Stimulated activated CD8-positive, alpha-beta memory T cell treated with anti-CD3 and anti-CD28 coated beads, Interleukin-4, amount 100 ng/mL, for 4 hours (primary cell): ENCODE results near the gene HELZ.

Experiments used
- DNase-seq, 2 donors: peaks; one replicate each; pipeline ENCODE4 v3.0.0-alpha.2; 2020; ENCODE audit warnings: low read depth in 2 of 2, low spot score in 1 of 2

The HELZ gene

DNA sequence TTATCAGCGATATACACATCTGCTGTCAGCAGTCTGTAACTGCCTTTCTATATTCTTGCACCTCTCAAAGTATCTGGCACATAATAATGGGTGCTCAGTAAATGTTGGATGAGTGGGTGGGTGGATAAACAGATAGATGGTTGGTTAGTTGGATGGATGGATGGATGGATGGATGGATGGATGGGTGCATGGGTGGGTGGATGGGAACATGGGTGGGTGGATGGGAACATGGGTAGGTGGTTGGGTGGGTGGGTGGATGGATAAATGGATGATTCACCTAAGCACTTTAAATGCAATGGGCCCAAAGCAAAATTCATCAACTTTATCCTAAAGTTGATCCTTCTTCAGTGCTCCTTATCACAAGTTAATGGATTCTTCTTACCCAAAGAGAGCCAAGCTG lies 48.6 kb downstream of the HELZ start:
- DNase-seq = no peak

- no peak for DNase-seq
These were observed 50.9 kb downstream of the HELZ start for GRCh38 chr17:67194134-67194533.

DNA sequence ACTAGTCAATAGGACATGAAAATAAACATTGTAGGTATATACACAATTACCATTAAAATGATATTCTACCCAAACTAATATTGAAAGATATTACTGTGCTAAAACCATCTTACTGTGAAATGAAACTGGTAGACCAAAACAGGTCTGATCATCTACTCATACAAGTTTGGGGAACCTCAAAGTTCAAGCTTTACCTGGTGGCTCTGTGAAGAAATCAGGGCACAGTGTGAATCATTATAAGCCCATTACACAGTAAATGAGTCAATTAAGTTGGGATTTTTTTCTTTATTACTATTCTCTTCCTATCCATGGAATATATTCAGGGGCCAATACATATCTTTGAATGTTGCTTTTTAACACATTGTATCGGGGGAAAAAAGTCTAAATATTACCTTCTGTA lies 57.1 kb downstream of the HELZ start:
- DNase-seq = no peak

DNA sequence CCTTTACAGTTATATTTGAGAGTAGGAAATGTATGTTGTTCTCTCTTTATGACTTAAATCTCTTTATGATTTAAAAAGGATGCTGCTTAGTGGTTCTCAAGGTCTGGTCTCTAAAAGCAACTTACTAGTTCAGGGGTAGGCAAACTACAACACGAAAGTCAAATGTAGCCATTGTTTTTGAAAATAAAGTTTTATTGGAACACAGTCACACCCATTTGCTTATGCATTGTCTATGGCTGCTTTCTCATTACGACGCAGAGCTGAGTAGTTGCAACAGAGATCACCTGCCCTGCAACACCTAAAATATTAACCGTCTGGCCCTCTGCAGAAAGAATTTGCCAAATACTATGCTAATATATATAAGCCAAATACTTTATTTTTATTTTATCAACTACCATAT lies 58.2 kb downstream of the HELZ start:
- no peak for DNase-seq

DNA sequence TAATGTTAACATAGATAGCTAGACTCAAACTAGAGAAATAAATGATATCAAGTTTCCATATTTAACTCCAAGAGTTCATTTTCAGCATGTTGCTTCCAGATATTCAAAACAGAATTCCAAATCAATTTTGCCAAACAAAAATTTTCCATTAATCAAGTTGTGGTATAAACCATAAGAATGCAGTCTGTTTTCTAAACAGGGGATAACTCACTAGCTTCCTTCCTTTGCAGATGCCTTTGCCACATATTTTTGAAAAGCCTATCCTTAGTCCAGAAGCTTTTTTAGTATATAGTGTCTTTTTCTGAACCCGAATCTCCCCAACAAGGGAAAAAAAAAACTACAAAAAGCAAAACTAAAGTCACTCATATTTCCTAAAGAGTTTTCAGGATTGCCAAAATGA lies 61.5 kb downstream of the HELZ start:
- DNase-seq = no peak

GRCh38 chr17:67181825-67182224 lies 63.2 kb downstream of the HELZ start:
- DNase-seq = no peak

GRCh38 chr17:67180275-67180674 lies 64.7 kb downstream of the HELZ start:
- no peak for DNase-seq

DNA sequence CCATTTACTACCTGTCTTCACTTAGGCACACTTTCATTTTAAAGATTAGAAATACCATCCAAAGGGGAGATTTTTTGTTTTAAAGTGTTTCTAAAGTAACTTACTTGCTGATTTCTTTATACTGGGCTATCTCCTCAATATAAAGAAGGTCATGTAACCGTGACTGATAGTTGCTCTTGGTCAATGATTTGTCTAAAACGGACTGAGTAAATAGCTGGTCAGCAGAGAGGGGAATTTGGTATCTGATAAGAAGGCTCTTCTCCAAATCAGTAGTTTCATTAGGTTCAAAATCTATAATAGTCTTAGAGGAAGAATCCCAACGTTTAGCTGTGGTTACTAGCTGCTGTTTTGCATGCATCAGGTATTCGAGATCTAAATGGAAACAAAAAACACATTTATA lies 66.4 kb downstream of the HELZ start:
- no peak for DNase-seq

DNA sequence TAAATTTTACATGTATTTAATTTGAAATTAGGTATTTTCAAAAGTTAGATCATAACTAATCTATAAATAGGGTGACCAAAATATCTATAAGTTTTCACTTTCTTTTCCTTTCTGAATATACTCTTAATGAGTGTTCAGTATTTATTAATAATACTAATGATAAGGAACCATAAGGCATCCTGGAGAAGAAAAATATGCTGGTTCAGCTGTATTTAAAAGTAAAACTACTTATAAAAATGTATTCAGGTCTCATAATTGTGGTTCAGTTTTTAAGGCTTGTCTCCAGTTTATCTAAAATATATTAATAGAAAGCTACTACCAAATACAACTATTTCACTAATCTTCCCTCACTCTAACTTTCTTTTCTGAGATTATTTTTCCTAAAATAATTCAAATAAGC lies 67.3 kb downstream of the HELZ start:
- DNase-seq = no peak

DNA sequence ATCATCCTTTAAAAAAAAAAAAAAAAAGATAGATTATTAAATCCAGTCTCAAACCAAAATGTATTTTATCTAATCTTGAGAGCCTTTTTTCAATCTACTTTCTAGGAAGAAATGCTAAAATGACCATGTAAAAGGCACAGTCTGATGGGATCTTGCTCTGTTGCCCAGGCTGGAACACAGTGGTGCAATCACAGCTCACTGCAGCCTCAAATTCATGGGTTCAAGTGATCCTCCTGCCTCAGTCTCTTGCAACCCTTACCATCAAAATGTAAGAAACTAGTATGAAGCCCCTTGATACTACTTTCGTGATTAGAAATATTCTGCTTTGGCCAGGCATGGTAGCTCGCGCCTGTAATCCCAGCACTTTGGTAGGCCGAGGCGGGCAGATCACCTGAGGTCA lies 70.8 kb downstream of the HELZ start:
- DNase-seq = no peak

- no peak for DNase-seq
These were observed 73.4 kb downstream of the HELZ start for GRCh38 chr17:67171560-67171959.

- DNase-seq = no peak
These were observed 76.5 kb downstream of the HELZ start for GRCh38 chr17:67168496-67168895.

DNA sequence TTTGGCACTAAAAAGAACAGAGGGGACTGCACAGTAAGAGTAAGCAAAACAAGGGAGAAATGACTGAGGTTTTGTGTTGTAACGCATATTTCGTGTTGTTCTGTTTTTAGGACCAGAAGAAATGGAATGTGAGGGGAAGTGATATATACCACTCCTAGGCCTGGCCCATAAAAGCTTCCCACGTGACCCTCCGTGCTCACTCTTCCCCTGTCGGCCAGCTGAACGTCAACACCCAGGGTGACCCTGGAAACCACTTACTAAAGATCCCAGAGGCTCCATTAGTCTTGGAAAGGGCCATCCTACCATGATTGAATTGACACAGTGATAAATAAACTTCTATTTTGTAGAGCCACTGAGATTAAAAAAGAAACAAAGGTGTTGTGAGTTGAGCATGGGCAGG lies 79.8 kb downstream of the HELZ start:
- DNase-seq = no peak

DNA sequence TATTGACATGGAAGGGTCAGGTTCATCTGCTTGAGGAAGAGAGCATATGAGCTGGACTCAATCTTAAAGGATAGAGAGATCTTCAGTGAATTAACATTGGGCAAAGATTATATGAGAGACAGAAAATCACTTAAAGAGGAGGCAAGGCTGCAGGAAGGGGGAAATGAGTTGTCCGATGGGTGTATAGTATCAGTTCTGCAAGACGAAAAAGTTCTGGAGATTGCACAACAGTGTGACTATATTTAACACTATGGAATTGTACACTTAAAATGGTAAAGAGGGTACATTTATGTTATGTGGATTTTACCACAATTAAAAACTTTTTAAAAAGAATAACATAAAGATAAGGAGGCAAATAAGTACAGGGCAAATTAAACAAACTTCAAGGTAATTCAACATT lies 80.7 kb downstream of the HELZ start:
- DNase-seq = no peak

- no peak for DNase-seq
These were observed 82.2 kb downstream of the HELZ start for GRCh38 chr17:67162771-67163170.

DNA sequence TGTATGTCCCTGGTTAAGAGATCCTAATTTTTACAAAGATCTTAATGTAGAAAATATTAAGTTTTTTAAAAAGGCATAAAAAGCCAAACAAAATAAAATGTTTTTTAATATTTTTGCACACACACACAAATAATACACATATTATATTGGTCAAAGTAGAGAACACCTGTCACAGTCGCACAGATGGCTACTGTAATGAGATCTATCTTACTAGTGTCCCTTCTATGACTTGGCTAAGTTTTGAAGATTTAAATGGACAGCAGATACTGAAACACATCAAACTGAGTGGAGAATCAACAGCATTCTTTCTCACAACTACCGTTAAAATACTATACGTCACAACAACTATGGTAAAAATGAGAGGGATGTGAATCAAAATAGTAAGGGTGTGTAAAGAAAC lies 83.4 kb downstream of the HELZ start:
- no peak for DNase-seq

- no peak for DNase-seq
These were observed 84.2 kb downstream of the HELZ start for GRCh38 chr17:67160791-67161190.

DNA sequence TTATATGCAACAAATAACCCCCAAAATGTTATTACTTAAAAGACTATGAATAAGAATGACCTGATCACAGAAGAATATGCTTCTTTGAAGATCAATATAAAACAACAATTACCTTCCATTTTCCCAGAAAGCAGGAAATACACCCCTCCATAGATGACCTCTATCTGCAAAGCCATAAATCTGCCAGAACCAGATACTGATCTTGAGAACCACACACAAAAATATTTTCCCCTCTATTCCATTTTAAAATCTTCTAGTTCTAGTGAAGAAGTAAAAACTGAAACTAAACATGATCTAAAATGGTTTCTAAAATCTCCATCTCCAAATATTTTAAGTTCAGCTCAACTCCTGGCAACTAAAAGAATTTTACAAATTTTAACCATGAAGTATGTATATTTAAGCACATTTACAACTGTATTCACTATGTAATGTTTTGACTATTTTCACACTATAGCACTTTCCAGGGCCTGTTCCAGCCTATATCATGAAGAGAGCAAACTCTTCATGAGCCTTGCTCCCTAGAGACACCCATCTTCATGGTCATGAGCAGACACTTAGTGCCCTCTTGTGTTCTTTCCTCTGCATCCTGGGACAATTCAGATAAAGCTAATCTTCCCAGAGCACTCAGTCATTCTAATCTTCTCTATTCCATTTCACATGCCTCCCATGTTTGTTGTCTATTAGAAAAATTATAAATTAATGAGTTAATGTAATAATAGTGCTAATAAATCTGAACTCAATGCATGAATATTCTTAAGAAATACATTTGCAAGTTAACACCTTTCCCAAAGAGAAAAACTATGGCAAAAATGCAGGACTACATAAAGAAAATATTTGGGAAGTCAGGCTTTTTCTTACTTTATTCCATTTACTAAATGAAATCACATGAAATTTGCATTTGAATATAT lies 87.0 kb downstream of the HELZ start:
- DNase-seq = no peak

DNA sequence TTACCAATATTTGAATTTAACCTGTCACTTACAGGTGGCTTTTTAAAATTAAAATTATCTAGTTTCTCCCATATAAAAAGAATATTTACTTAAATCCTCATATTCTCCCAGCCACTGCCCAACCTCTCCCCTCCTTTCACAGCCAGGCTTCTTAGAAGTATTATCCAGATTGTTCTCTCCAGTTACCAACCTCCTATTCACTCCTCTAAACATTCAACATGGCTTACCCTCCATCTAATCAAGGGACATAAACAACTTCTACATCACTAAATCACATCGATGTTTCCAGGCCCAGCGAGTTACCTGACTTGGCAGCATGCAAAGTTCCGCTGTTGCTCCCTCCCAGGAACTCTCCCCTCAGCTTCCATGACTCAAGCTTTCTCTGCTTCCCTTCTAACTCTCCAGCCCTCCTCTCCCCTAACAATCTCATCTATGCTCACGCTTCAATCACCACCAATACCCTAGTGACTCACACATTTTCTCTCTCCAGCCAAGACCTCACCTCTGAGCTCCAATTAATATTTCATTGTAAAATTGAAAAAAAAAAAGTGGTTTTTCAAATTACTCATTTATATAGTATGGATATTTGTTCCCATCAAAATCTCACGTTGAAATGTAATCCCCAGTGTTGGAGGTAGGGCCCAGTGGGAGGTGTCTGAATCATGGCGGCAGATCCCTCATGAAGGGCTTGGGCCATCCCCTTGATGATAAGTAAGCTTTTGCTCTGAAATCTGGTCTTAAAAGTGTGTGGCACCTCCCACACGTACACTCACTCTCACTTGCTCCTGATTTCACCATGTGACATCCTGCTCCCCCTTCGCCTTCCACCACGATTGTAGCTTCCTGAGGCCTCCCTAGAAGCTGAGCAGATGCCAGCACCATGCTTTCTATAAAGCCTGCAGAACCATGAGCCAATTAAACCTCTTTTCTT lies 88.5 kb downstream of the HELZ start:
- no peak for DNase-seq

GRCh38 chr17:67152824-67153223 lies 92.2 kb downstream of the HELZ start:
- DNase-seq = no peak

DNA sequence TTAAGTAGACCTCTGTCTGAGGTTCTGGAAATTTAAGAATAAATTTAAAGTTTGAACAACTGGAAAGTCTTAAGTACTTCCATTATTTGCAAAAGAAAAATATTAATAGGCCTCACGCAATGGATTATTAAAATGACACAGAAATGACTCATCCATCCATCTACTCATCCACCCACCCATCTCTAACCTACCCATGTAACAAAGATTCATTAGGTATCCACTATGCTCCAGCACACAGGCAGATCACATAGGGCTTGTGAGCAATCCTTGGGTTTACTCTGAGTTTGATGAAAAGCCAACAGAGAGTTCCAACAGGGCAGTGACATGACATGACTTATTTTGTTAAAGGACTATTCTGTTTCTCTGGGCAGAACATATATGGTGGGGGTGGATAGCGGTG lies 93.3 kb downstream of the HELZ start:
- DNase-seq = no peak

DNA sequence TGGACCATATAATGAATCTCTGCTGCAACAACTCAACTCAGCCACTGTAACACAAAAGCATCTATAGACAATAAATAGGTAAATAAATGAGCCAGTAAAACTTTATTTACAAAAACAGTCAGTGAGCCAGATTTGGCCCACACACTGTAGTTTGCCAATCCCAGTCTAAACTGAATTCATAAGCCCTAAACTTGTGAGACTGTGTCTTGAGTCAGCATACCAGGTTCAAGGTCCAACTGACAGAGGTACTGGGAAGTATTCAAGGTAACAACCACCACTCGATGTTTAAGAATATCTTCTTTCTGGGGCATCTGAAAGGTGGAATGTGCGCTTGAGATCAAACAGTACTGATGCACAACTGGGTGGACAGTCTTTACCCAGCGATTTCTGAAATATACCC lies 94.2 kb downstream of the HELZ start:
- no peak for DNase-seq
